K562 (cell line): ENCODE results near the gene ARL8A. TPM values are rescaled to one million over a fixed set of nuclear protein-coding genes. Genes with fewer than 3 reads are reported as not detected.

Experiments used
- BCOR ChIP-seq: fragments of 450-650 bp; IDR thresholded peaks from 2 replicates; pipeline ENCODE4 v1.6.1; 2016
- CEBPZ ChIP-seq: fragments of 150-350 bp; IDR thresholded peaks from 2 replicates; pipeline ENCODE4 v1.6.1; 2014; ENCODE audit warnings: low read depth, mild to moderate bottlenecking, low read length, borderline replicate concordance
- FOXA1 ChIP-seq: fragments of 450-650 bp; IDR thresholded peaks from 2 replicates; pipeline ENCODE4 v1.6.1; 2016; ENCODE audit warnings: mild to moderate bottlenecking, borderline replicate concordance
- MEIS2 ChIP-seq: fragments of 450-650 bp; IDR thresholded peaks from 2 replicates; pipeline ENCODE4 v1.6.1; 2014; ENCODE audit warnings: mild to moderate bottlenecking; ENCODE audit not compliant: partially characterized antibody
- PML ChIP-seq: IDR thresholded peaks from 2 replicates; pipeline ENCODE4 v1.6.1; 2012; ENCODE audit warnings: low read length, inconsistent platforms
- PRPF4 ChIP-seq: fragments of 200-400 bp; formaldehyde crosslinking; IDR thresholded peaks from one replicate; pipeline ENCODE4 v1.6.1; 2017; ENCODE audit warnings: low read length, low read depth, mild to moderate bottlenecking; ENCODE audit not compliant: insufficient read depth, poor library complexity, severe bottlenecking
- PYGO2 ChIP-seq: fragments of 450-650 bp; IDR thresholded peaks from 2 replicates; pipeline ENCODE4 v1.6.1; 2016; ENCODE audit warnings: mild to moderate bottlenecking, missing genetic modification characterization, moderate library complexity, missing compliant biosample characterization
- RBM14 ChIP-seq: fragments of 200-400 bp; formaldehyde crosslinking; IDR thresholded peaks from 2 replicates; pipeline ENCODE4 v1.6.1; 2018; ENCODE audit warnings: low read depth, mild to moderate bottlenecking, low read length, moderate library complexity, borderline replicate concordance; ENCODE audit not compliant: insufficient read depth
- SREBF1 ChIP-seq: fragments of 150-350 bp; IDR thresholded peaks from 2 replicates; pipeline ENCODE4 v1.6.1; 2014; ENCODE audit warnings: antibody characterized with exemption, low read depth, low read length, borderline replicate concordance
- THRA ChIP-seq: fragments of 450-650 bp; IDR thresholded peaks from 2 replicates; pipeline ENCODE4 v1.6.1; 2017; ENCODE audit warnings: mild to moderate bottlenecking, moderate library complexity
- TSHZ1 ChIP-seq: fragments of 250-450 bp; sonication (Bioruptor Pico); IDR thresholded peaks from 2 replicates; pipeline ENCODE4 v1.4.0; 2020; ENCODE audit warnings: mild to moderate bottlenecking, moderate library complexity
- WHSC1 ChIP-seq: IDR thresholded peaks from one replicate; pipeline ENCODE4 v1.6.1; 2012; ENCODE audit warnings: low read length, control low read depth, inconsistent platforms
- YBX1 ChIP-seq: fragments of 450-650 bp; IDR thresholded peaks from 2 replicates; pipeline ENCODE4 v1.7.1; 2016; ENCODE audit warnings: mild to moderate bottlenecking
- ZNF133 ChIP-seq: fragments of 250-450 bp; sonication (Bioruptor Pico); IDR thresholded peaks from 2 replicates; pipeline ENCODE4 v1.4.0; 2020; ENCODE audit warnings: mild to moderate bottlenecking
- ZNF140 ChIP-seq: fragments of 250-450 bp; sonication (Bioruptor Pico); IDR thresholded peaks from 2 replicates; pipeline ENCODE4 v1.8.0; 2021; ENCODE audit warnings: moderate library complexity, mild to moderate bottlenecking, inconsistent platforms
- ZNF239 ChIP-seq: fragments of 250-450 bp; sonication (Bioruptor Pico); IDR thresholded peaks from 2 replicates; pipeline ENCODE4 v1.4.0; 2020; ENCODE audit warnings: mild to moderate bottlenecking
- ZNF274 ChIP-seq: IDR thresholded peaks from 2 replicates; pipeline ENCODE4 v1.6.1; 2011; ENCODE audit warnings: low read depth, mild to moderate bottlenecking, low read length, moderate library complexity, borderline replicate concordance
- ZNF354B ChIP-seq: fragments of 250-450 bp; sonication (Bioruptor Pico); IDR thresholded peaks from 2 replicates; pipeline ENCODE4 v1.4.0; 2020
- polyA plus RNA-seq, 8 experiments: library from polyadenylated mRNA; depleted of rRNA in 4 of 8; stranded (reverse) in 5 of 8; unstranded in 3 of 8; fragments of >200 nt; fragmentation: Nextera tagmentation in 2 of 8; fragmentation: Illumina TruSeq in 1 of 8; extraction: Ambion mirVana in 2 of 8; extraction: Trizol in 1 of 8; gene quantifications; 2 replicates each; pipeline versions ENCODE4 v1.2.1 to v1.2.3, GENCODE V29; 2011 to 2014; ENCODE audit warnings: inconsistent platforms in 1 of 8, missing spikeins in 1 of 8
- total RNA-seq, 7 experiments: library from RNA; depleted of rRNA in 6 of 7; stranded (reverse); fragments of >200 nt in 6 of 7; fragmentation: Illumina TruSeq in 2 of 7; extraction: Trizol in 2 of 7; gene quantifications; 2 replicates each; pipeline versions ENCODE4 v1.2.1 to v1.2.3, GENCODE V29; 2011 to 2021; ENCODE audit warnings: low replicate concordance in 1 of 7

ARL8A gene
- total and polyA plus RNA-seq, 9 of the 15 experiments (the other 6 are each of a cell fraction or from before 2014, with no cell fraction given) = 0.17 to 27.3 (median 15.6) TPM

- TF ChIP-seq TSHZ1 (CRISPR knock-in tag) (no peak), SREBF1 (no peak), ZNF354B (CRISPR knock-in tag) (no peak), ZNF239 (CRISPR knock-in tag) (no peak; the same call in 1 of the 2 replicates), ZNF140 (no peak), PRPF4 (no peak), YBX1 (no peak), BCOR (peak; percentile 61; the same call in 1 of the 2 replicates), PML (peak; percentile 19; the same call in 1 of the 2 replicates), ZNF274 (no peak), PYGO2 (peak; percentile 11; the same call in 1 of the 2 replicates), ZNF133 (CRISPR knock-in tag) (no peak), WHSC1 (no peak), THRA (no peak), CEBPZ (no peak), FOXA1 (no peak), RBM14 (no peak), MEIS2 (no peak)
Observed at GRCh38 chr1:202159534-202160371, 15.2 kb upstream of the ARL8A start (continued).
